OCI-LY3 (cell line): ENCODE data around the gene PLA2G4E.

Source experiments
- H2AFZ ChIP-seq: fragments of 200-600, 300-600 bp; shearing (Covaris generic); 2 replicates; pipeline ENCODE4 v1.6.0; 2014; ENCODE audit warnings: antibody characterized with exemption, low read depth, low read length
- H3K27ac ChIP-seq: fragments of 200-600, 300-600 bp; sonication (generic); 2 replicates; pipeline ENCODE4 v1.5.1; 2014; ENCODE audit warnings: mild to moderate bottlenecking, low read length, moderate library complexity, mixed read lengths
- H3K27me3 ChIP-seq: fragments of 200-600, 300-600 bp; sonication (generic); 2 replicates; pipeline ENCODE4 v1.6.1; 2014; ENCODE audit warnings: low read depth, low read length, mixed read lengths
- H3K36me3 ChIP-seq: fragments of 200-600, 300-600 bp; sonication (generic); replicated peaks from 2 replicates; pipeline ENCODE3; 2014; ENCODE audit warnings: low read depth, low read length, mixed read lengths
- H3K4me1 ChIP-seq: fragments of 300-600, 200-600 bp; sonication (generic); 2 replicates; pipeline ENCODE4 v1.6.1; 2014; ENCODE audit warnings: low read length, mixed read lengths
- H3K4me2 ChIP-seq: fragments of 200-600, 300-600 bp; sonication (generic); 2 replicates; pipeline ENCODE4 v1.6.1; 2014; ENCODE audit warnings: low read length, mixed read lengths
- H3K4me3 ChIP-seq: fragments of 300-600, 200-600 bp; sonication (generic); 2 replicates; pipeline ENCODE4 v1.5.1; 2014; ENCODE audit warnings: antibody characterized with exemption, mild to moderate bottlenecking, low read length, moderate library complexity
- H3K79me2 ChIP-seq: fragments of 300-600, 200-600 bp; shearing (Covaris generic); 2 replicates; pipeline ENCODE4 v1.6.1; 2014; ENCODE audit warnings: mild to moderate bottlenecking, low read length, mixed read lengths
- H3K9ac ChIP-seq: fragments of 300-600, 200-600 bp; shearing (Covaris generic); 2 replicates; pipeline ENCODE4 v1.6.0; 2014; ENCODE audit warnings: mild to moderate bottlenecking, low read length, moderate library complexity
- H3K9me3 ChIP-seq: fragments of 200-600, 300-600 bp; shearing (Covaris generic); 2 replicates; pipeline ENCODE4 v1.6.1; 2014; ENCODE audit warnings: low read length, mixed read lengths; ENCODE audit not compliant: insufficient read depth
- H4K20me1 ChIP-seq: fragments of 200-600, 300-600 bp; sonication (generic); 2 replicates; pipeline ENCODE4 v1.6.1; 2016; ENCODE audit warnings: low read length, mixed read lengths; ENCODE audit not compliant: insufficient read depth
- EZH2phosphoT487 ChIP-seq: fragments of 200-600 bp; shearing (Covaris generic); IDR thresholded peaks from 2 replicates; pipeline ENCODE4 v1.6.1; 2018; ENCODE audit warnings: antibody characterized with exemption, mixed run types, low read depth
- TF ChIP-seq, protein P1 (sequence below): fragments of 200-600, 300-600 bp; sonication (generic); IDR thresholded peaks from 2 replicates; pipeline ENCODE4 v1.5.1; 2014; ENCODE audit warnings: antibody characterized with exemption, low read length, low read depth

The PLA2G4E gene

GRCh38 chr15:41992803-41993190 lies 28.0 kb downstream of the PLA2G4E start:
- Histone ChIP-seq H3K9ac (no peak overlapping the region), H4K20me1 (no peaks in the 10 kb centered on the region), H3K27me3 (peaks cover 7% of the 10 kb centered on the region; the same call in 1 of the 2 replicates), H3K4me3 (no peak overlapping the region), H3K79me2 (no peaks in the 10 kb centered on the region), H2AFZ (no peak overlapping the region), H3K4me1 (no peaks in the 10 kb centered on the region), H3K36me3 (no peaks in the 10 kb centered on the region), H3K27ac (no peak overlapping the region), H3K4me2 (no peak overlapping the region), H3K9me3 (no peaks in the 10 kb centered on the region)
- TF ChIP-seq, protein P1, sequence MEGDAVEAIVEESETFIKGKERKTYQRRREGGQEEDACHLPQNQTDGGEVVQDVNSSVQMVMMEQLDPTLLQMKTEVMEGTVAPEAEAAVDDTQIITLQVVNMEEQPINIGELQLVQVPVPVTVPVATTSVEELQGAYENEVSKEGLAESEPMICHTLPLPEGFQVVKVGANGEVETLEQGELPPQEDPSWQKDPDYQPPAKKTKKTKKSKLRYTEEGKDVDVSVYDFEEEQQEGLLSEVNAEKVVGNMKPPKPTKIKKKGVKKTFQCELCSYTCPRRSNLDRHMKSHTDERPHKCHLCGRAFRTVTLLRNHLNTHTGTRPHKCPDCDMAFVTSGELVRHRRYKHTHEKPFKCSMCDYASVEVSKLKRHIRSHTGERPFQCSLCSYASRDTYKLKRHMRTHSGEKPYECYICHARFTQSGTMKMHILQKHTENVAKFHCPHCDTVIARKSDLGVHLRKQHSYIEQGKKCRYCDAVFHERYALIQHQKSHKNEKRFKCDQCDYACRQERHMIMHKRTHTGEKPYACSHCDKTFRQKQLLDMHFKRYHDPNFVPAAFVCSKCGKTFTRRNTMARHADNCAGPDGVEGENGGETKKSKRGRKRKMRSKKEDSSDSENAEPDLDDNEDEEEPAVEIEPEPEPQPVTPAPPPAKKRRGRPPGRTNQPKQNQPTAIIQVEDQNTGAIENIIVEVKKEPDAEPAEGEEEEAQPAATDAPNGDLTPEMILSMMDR, result no peak
- TF ChIP-seq EZH2phosphoT487, result no peak

- Histone ChIP-seq H4K20me1 (no peaks in the 10 kb centered on the region), H3K4me3 (no peak overlapping the region), H3K4me2 (no peak overlapping the region), H3K4me1 (no peaks in the 10 kb centered on the region), H3K27me3 (peaks cover 7% of the 10 kb centered on the region; the same call in 1 of the 2 replicates), H3K9me3 (no peaks in the 10 kb centered on the region), H3K27ac (no peak overlapping the region), H3K79me2 (no peaks in the 10 kb centered on the region), H3K9ac (no peak overlapping the region), H3K36me3 (no peaks in the 10 kb centered on the region), H2AFZ (no peak overlapping the region)
- no peak for TF ChIP-seq EZH2phosphoT487
- TF ChIP-seq, protein P1, result no peak
These were observed 28.6 kb downstream of the PLA2G4E start for GRCh38 chr15:41992151-41992802.

DNA sequence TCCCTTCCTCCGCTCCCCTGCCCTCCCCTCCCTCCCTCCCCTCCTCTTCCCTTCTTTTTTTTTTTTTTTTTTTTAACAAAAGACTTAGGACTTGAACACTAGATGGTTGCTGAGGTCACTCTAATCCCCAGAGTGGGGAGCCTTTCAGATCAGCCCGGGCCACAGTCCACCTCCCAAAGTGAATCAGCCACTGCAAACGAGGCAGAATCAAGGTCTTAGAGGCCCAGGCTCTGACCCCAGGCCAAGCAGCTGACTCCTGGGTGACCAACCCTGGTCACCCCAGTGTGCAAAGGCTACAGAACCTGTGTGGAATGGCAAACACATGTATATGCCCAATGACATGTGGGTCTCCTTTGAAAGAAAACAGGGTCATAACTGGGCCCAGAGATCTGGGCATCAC lies 30.2 kb downstream of the PLA2G4E start:
- Histone ChIP-seq H3K4me1 (no peaks in the 10 kb centered on the region), H3K79me2 (no peaks in the 10 kb centered on the region), H3K9ac (no peak overlapping the region), H3K4me2 (no peak overlapping the region), H3K27me3 (peaks cover 7% of the 10 kb centered on the region; the same call in 1 of the 2 replicates), H3K27ac (no peak overlapping the region), H3K36me3 (no peaks in the 10 kb centered on the region), H4K20me1 (no peaks in the 10 kb centered on the region), H3K4me3 (no peak overlapping the region), H2AFZ (no peak overlapping the region), H3K9me3 (no peaks in the 10 kb centered on the region)
- TF ChIP-seq EZH2phosphoT487, result no peak
- TF ChIP-seq, protein P1, result no peak

GRCh38 chr15:41990243-41990605 lies 30.6 kb downstream of the PLA2G4E start:
- H4K20me1 ChIP-seq, result no peaks in the 10 kb centered on the region
- H3K9ac ChIP-seq, result no peak overlapping the region
- H3K36me3 ChIP-seq, result no peaks in the 10 kb centered on the region
- H3K79me2 ChIP-seq, result no peaks in the 10 kb centered on the region
- no peak overlapping the region for H3K4me2 ChIP-seq
- no peaks in the 10 kb centered on the region for H3K4me1 ChIP-seq
- H2AFZ ChIP-seq, result no peak overlapping the region
- no peak overlapping the region for H3K27ac ChIP-seq
- peaks cover 7% of the 10 kb centered on the region; the same call in 1 of the 2 replicates for H3K27me3 ChIP-seq
- no peak overlapping the region for H3K4me3 ChIP-seq
- TF ChIP-seq EZH2phosphoT487, result no peak
- TF ChIP-seq, protein P1, result no peak
- no peaks in the 10 kb centered on the region for H3K9me3 ChIP-seq
